ENCODE measurements around the gene ETF1.
"Not testable (repeated sequence)": the region's sequence is repeated elsewhere in the genome, so short reads cannot be mapped to it uniquely, and the experiment has no call there.

Gene ETF1

DNA sequence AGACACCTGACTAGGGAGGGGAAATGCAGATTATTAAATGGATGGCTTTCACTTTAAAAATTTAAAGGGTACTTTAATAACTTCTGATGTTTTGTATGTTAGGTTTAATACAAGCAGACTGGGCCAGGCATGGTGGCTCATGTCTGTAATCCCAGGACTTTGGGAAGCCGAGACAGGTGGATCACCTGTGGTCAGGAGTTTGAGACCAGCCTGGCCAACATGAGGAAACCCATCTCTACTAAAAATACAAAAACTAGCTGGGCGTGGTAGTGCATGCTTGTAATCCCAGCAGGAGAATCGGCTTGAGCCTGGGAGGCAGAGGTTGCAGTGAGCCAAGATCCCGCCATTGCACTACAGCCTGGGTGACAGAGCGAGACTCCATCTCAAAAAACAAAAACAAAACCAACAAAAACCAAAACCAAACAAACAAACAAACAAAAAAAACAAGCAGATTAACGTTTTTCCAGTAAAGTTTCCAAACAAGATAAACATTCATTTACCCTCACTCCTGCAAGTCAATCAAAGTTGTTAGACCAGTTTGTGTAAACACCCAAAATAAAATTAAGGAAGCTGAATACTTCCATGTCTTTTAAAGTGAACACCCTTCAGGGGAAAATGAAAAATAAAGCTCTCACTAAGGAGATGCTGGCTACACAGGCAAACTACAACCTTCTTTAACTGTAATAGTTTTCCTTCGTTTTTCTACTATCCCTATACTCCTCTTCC lies 14.1 kb downstream of the ETF1 start:
- no peak for DNase-seq (ENCODE audit: low spot score)

DNA sequence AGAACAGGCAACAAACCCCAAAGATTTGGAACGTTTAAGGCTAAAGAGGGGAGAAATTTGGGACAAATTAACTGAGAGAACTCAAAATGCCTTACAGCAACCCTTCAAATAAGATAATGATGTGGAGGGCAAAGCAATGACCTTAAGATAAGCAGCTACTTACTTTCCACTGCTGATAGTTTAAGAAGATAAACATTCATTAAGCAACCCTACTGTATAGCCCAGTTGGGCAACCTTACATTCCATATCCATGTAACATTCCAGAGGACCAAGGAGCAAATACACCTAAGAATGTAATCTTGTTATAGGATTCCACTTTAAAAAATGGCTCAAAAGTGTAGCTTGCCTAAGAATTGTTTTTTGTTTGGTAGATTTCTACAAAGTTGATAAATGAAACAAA lies 14.8 kb downstream of the ETF1 start:
- DNase-seq (ENCODE audit: low spot score), result no peak

DNA sequence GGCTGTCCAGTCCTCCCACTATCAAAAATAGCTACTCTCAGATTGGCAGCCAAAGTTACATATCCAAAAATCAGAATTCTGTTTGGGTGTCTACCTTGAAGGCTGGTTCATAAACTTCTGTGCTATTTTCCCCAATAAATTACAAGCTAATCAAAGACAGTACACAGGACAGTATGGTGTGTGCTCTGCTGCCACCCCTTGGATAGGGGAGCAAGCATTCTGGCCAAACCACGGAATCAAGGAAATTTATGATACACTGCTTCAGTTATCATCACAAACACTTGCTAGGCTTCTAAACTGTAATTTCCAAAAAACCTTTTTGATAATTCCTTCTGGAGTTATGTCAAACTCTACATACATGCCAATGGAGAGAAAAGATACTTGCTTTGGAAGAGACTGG lies 15.9 kb downstream of the ETF1 start:
- DNase-seq (ENCODE audit: low spot score), result no peak

DNA sequence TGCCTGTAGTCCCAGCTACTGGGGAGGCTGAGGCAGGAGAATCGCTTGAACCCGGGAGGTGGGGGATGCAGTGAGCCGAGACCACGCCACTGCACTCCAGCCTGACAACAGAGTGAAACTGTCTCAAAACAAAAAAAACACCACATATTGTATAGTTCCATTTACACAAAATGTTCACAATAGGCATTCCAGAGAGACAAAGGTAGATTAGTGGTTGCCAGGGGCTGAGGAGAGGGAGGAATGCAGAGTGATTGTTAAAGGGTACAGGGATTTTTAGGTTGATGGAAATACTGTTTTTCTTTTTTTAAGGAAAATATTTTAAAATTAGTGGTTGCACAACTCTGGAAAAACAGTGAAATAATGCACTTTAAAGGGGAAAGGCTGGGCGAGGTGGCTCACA lies 19.6 kb downstream of the ETF1 start:
- DNase-seq (ENCODE audit: low spot score), result no peak

DNA sequence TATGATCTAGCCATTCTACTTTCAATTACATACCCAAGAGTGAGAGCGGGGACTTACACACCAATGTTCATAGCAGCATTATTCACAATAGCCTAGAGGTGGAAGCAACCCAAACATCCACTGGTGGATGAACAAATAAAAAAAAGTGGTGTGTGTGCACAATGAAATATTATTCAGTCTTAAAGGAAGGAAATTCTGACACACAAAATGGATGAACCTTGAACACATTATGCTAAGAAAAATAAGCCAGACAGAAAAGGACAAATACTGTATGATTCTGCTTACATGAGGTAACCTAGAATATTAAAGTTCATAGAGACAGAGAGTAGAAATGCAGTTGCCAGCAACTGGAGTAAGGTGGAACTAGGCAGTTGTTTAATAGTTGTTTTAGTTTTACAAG lies 22.1 kb downstream of the ETF1 start:
- no peak for DNase-seq (ENCODE audit: low spot score)

DNA sequence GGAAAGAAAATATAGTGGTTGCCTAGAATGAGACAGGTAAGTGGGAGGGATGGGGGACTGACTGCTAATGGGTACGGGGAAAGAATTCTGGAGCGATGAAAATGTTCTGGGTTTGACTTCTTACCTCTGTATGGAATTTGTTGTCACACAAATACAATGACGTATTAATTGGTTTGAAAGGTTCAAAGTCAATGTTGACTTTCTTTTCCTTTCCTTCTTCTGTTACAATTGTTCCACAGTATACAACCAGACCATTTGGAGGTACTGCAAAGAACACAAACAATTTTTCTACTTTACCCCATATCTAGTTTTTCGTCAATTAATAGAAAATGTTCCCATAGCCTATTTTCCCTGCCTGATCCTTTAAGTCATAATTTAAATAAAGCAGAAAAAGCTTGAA lies 25.6 kb downstream of the ETF1 start:
- no peak for DNase-seq (ENCODE audit: low spot score)

DNA sequence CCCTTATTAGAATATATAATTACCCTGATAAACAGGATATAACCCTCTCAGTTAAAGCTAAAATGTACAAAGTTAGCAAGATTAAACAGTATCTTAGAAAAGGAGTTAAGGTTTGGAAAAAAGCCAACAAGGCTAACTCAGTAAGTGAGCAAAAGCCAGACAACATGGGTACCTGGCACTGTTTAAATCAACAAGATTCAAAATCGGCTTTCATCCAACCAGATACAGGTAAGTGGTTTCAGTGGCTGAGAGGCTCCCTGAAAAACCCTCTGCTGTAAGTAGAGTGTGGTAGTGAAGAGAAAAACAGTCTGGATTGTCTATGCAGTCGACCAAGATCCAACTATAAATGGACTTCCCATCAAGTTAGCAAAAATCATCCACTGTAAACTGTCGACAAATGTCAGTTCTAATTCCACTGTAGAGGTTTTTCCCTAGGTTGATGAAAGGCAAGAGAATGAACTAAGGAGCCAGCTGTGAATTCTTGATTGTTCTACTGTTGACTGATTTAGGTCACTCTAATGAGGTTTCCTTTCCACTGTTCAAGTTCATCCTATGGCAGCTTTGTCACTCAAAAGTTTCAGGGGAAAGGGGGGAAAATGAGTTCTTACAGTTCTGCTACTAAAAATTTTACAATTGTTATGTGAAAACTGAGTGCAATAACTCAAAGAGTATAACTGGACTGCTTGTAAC lies 27.3 kb downstream of the ETF1 start:
- no peak for DNase-seq (ENCODE audit: low spot score)

DNA sequence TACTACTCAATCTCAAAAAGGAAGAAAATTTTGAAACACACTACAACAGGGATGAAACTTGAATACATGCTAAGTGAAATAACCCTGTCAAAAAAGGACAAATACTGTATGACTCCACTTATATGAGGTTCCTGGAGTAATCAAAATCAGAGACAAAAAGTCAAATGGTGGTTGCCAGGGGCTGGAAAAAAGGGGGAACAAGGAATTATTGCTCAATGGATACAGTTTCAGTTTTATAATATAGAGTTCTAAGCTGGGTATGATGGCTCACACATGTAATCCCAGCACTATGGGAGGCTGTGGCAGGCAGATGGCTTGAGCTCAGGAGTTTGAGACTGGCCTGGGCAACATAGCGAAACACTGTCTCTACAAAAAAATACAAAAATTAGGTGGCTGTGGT lies 29.0 kb downstream of the ETF1 start:
- DNase-seq (ENCODE audit: low spot score), result no peak

DNA sequence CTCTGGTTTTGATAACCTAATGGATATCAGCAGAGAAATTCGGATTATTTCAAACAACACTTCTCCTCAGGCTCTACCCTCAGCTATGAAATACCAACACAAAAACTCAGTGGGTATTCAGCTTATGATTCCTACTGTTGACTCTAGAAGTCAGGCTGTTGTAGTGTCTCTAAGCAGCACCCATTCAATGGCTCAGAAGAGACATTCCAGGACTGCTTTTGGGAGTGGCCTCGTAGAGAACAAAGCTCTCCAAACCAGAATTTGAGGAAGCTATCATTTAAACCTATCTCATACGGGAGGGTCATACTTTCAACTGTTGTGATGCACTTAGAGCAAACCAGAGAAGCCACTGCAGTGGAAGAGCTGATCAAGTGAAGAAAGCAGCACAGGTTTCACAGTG lies 34.1 kb downstream of the ETF1 start:
- no peak for DNase-seq (ENCODE audit: low spot score)

DNA sequence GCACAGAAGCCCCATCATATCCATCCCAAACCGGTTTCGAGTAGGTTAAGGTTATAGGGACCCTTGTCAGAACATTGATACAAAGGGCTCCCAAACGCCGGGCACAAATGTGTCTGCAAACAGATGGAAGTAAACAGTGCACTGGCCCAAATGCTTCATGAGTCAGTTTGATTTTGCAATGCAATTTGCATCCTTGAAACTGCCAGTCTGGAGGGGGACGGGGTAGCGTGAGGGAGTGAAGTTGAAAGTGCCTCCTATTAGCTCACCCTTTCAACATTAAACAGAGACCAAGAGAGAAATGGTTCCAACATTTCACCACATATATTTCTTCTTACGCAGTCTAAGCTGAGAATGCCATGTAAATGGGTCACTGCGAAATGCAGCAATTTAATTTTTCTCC lies 35.6 kb downstream of the ETF1 start:
- not testable (repeated sequence) for DNase-seq (ENCODE audit: low spot score)

DNA sequence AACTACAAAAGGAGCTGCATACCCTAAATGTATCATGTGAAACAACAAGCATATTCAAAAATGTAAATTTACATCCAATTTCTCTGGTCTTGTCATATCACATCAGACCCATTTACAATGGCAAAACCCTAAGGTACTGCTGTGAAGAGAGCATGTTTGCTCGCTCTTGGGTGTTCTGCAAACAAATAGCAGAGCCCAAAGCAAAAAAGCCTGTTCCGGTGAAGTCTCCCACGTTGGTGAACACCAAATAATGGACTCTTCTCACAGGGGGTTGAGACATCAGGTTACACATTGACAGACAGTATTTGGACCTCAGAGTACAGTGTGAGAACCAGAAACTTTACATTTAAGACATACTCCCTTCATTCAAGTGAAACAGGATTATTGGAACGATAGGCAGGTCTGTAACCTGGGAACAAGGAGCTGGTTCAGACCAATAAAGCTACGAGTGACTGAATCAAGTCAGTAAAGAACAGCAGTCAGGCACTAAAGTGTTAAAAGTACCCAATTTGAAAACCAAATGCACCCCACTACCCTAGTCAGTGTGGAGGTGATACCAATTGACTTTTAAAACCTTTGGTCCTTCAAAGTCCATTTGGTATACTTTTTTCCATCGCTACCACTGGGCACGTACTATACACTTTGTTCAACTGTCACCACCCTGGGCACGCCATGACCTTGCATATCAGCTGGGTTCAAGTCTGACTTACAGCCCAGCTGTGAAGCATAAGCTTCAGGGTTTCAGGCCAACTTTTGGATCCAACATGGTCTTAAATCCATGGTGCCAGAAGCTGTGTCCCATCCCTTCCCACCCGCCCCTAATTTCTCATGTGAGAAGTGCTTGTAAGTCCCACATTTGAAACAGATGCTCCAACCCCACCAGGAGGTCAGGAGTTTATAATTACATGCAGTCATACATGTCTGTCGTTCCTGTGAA lies 36.4 kb downstream of the ETF1 start:
- DNase-seq (ENCODE audit: low spot score), result no peak

DNA sequence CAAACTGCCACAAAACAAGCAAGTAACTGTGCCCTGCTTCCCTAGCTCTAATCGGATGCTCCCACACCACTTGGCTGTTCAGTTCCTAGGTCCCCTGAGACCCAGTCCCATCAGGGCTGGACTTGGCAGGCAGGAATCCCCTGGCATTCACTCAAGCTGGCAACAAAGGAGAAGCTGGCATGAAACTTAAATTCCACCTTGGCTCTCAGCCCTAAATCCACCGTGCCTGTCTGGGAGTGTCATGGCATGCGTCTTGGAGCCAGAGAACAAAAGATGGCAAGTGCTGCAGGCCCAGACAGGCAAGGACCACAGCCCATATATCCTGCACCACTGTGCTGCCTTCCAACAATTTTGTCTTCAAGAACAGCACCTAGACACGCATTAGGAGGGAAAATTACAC lies 38.2 kb downstream of the ETF1 start:
- peak; percentile 20 for DNase-seq (ENCODE audit: low spot score)

DNA sequence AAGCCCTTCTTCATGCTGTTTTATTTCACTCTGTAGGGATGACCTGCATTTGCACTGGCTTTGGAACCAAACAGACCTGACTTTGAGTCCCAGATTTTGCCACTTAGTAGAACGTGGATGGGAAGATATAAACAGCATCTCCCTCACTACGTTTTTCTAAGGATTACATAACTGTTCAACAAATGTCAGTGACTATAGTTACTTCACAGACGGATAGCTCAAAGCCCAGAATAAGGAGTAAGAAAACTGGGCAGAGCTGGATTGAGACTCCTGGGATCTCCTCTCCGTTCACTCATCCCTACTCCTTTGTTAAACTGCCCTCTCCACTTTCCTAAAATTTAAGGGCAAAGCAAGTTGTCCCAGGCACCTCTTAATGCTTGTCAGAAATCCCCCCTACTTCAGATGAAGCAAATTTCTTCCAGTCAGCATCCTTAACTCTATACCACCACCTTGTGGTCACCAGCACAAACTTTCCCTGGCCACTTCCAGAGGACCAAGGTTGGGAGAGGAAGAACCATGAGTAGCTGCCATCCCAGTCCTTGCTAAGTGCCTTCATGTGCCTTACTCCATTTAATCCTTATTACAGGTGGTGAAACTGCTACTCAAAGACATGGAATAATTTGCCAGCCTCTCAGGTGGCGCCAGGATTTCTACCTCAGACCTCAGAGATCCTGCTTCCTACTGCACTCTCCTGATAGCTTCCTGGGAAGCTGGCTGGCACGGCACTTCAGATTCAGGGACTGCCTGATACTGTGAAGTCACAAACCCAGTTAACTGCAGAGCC lies 39.4 kb downstream of the ETF1 start:
- peak; percentile 75 for DNase-seq (ENCODE audit: low spot score)

DNA sequence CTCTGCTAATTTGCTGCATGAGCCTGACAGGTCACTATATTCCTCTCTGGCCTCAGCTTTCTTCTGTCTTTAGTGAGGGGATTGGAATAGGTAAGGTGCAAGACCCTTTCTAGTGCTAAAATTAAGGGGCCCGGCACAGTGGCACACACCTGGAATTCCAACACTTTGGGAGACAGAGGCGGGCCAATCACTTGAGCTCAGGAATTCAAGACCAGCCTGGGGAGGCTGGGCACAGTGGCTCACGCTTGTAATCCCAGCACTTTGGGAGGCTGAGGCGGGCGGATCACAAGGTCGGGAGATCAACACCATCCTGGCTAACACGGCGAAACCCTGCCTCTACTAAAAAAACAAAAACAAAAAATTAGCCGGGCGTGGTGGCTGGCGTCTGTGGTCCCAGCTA lies 40.5 kb downstream of the ETF1 start:
- DNase-seq (ENCODE audit: low spot score), result no peak

DNA sequence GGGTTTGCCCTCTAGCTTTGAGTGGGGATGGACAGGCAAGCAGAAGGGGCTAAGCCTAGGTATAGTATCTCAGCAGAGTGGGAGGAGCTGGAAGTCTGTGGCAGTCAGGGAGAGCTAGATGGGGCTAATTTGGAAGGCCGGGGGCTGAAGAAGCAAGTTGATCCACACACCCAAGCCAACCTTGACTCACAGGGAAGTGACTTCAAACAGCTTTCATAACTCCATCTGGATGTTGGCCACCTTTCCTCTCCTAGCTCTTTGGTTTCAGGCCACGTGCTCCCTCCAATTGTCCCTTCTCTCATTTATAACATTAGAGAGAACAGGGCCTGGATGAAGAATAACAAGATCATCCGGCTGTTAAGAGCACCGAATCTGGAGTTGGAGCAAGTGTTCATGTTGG lies 40.9 kb downstream of the ETF1 start:
- DNase-seq (ENCODE audit: low spot score), result no peak

DNA sequence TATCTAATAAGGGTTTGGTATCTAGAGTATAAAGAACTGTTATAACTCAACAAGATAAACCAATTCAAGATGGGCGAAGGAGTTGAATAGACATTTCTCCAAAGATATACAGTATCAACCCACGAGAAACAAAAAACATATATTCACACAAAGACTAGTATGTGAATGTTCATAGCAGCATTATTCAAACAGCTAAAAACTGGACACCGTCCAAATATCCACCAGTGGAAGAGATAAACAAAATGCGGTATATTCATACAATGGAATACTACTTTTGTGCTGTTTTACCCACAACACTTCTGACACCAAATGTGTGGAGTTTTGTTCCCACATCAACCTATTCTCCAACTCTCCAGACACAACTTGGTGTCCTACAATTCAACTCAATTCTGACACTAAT lies 44.7 kb downstream of the ETF1 start:
- DNase-seq (ENCODE audit: low spot score), result no peak

DNA sequence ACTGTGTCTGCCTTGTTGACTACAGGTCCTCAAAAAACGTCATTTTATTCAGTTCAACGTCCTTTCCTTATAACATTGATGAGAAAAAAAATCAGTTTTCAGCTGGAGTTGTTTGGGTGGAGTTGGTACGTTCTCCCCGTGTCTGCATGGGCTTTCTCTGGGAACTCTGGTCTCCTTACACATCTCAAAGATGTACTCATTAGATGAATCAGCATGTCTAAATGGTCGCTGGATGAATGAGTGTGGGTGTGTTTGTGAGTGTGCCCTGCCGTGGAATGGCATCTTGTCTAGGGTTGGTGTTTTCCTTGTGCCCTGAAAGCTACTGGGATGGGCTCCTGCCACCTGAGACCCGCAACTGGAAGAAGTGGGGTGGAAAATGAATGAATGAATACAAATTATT lies 47.7 kb downstream of the ETF1 start:
- DNase-seq (ENCODE audit: low spot score), result no peak

DNA sequence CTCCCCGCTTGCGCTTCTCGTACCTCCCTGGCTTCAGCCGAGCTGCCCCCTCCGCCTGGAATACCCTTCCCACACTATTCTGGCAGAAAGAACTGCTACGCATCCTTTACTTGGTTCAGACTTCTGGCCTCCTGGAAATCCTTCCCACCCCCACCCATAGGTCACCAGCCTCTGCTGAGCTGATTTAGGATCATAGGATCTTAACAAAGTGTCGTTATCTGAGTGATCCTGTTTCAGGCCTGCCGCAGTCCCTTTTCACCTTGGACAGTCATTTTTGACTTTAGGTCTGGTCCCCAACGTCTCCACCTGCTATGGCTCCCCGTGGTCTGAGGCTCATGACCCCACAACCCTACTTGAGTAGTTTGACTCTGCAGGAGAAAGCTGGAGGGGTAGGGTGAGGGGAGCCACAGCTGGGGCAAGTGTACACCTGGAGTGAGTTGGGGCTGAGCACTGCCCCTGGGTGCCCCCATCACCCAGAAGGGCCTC lies 50.4 kb downstream of the ETF1 start:
- DNase-seq (ENCODE audit: low spot score), result no peak

DNA sequence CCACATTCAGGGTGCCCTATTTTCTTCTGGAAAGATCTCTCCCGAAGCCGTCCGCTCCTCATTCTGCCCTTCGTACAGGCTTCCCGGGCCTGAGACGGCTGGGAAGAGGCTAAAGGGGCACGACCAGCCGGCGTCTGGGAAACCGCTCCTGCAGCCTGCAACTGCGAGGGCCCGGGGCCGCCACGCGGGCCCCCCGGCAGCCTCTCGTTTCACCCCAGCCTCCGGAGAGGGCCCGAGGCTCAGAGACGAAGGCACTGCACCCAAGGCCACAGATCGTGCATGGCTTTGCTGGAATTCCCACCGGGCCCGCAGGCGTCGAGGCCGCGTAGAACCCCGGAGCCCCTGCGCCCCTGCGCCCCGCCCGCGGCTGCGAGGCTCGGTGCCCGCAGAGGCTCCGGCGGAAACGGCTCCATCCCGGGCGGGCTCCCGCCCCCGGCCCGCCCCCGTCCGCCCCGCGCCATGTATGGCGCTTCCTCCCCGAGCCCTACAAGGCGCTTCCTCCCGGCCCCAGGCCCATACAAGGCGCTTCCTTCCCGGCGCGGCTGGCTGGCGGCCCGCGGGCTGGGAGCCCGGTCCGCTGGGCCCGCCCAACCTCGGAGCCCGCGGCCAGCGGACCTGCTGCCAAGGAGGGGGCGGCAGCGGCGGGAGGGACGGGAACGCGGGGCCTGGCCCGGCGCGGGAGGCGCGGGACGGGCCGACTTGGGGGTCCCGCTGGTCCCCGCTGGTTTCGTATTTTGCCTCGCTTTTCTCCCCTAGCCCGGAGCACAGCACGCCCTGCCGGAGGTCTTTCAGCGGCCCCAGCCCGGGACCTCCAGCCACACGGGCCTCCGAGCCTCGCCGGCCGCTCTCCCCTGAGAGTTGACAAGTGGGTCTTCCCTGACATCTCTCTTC lies 51.1 kb downstream of the ETF1 start:
- DNase-seq (ENCODE audit: low spot score), result peak; percentile 93

DNA sequence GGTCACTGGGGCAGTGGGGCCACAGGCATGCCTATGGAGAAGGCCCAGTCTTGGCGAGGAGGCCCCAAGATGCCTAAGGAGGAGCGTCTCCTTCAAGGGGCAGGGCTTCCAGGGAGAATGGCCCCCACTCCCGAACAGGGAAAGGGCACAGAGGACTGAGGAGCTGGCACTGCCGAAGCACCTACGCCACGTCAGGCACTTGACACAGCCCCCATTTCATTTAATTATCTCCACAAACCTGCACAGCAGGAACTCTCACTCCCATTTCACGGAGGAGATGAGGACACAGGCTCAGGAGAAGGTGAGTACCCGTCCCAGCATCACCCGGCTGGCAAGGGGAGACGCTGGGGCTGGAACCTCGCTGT lies 51.8 kb downstream of the ETF1 start:
- no peak for DNase-seq (ENCODE audit: low spot score)

Data from pons (tissue), 1 donor.